ENCODE data around the gene FBXO36. TPM values are rescaled to one million over a fixed set of nuclear protein-coding genes. Genes with fewer than 3 reads are reported as not detected.

FBXO36 gene
- total and polyA plus RNA-seq, 2 of the 13 experiments (the other 11 are each of a cell fraction or from before 2014, with no cell fraction given) = 2.8 TPM

- TF ChIP-seq ZBTB10 (CRISPR knock-in tag; IDR thresholded peaks at IDR 0.05; ENCODE audit: borderline replicate concordance) = no peak
- peak; percentile 60 for TF ChIP-seq KDM2A (CRISPR knock-in tag; IDR thresholded peaks at IDR 0.05; ENCODE audit: borderline replicate concordance, low read depth)
- TF ChIP-seq KDM5B (CRISPR knock-in tag; IDR thresholded peaks at IDR 0.05; ENCODE audit: borderline replicate concordance) = no peak; the same call in none of the 2 replicates
- no peak for TF ChIP-seq ZNF317 (CRISPR knock-in tag; IDR thresholded peaks at IDR 0.05)
- TF ChIP-seq CHD4 (IDR thresholded peaks at IDR 0.05; ENCODE audit: borderline replicate concordance, low read length) = no peak
- peak; percentile 88 for TF ChIP-seq PHF8 (CRISPR knock-in tag; IDR thresholded peaks at IDR 0.05)
- no peak for TF ChIP-seq TCF7 (IDR thresholded peaks at IDR 0.05; ENCODE audit: low read depth)
- peak; percentile 71; the same call in 1 of the 2 replicates for TF ChIP-seq ZNF280B (CRISPR knock-in tag; IDR thresholded peaks at IDR 0.05; ENCODE audit: borderline replicate concordance)
- TF ChIP-seq SMAD9 (CRISPR knock-in tag; IDR thresholded peaks at IDR 0.05) = peak; percentile 93; the same call in 1 of the 2 replicates
- TF ChIP-seq FOXC1 (CRISPR knock-in tag; IDR thresholded peaks at IDR 0.05; ENCODE audit: borderline replicate concordance) = peak; percentile 76
- TF ChIP-seq FOXK1 (CRISPR knock-in tag; IDR thresholded peaks at IDR 0.05; ENCODE audit: borderline replicate concordance, low read depth) = no peak
- peak; percentile 31; the same call in 1 of the 2 replicates for TF ChIP-seq ZNF772 (CRISPR knock-in tag; IDR thresholded peaks at IDR 0.05)
- peak; percentile 25; the same call in 1 of the 2 replicates for TF ChIP-seq TBX3 (IDR thresholded peaks at IDR 0.05; ENCODE audit: borderline replicate concordance)
- peak; percentile 81; the same call in 1 of the 2 replicates for TF ChIP-seq ZNF232 (CRISPR knock-in tag; IDR thresholded peaks at IDR 0.05; ENCODE audit: borderline replicate concordance)
- no peak for TF ChIP-seq ARID3A (IDR thresholded peaks at IDR 0.05; ENCODE audit: low read depth, low read length)
- TF ChIP-seq POLR2AphosphoS2 (IDR thresholded peaks at IDR 0.05; ENCODE audit: low read depth, low read length) = no peak
- TF ChIP-seq ZNF816 (CRISPR knock-in tag; IDR thresholded peaks at IDR 0.05; ENCODE audit: borderline replicate concordance) = peak; percentile 76; the same call in 1 of the 2 replicates
- TF ChIP-seq ZNF501 (CRISPR knock-in tag; IDR thresholded peaks at IDR 0.05) = peak; percentile 66
- peak; percentile 48; the same call in 1 of the 2 replicates for TF ChIP-seq MYPOP (CRISPR knock-in tag; IDR thresholded peaks at IDR 0.05)
- peak; percentile 78 for TF ChIP-seq RBM22 (optimal IDR thresholded peaks at IDR 0.05; ENCODE audit: low read length)
Observed at GRCh38 chr2:229922449-229923386, at the start of gene FBXO36 (continued).

All from HepG2 (cell line).